ENCODE data around the gene WNT3A. TPM values are rescaled to one million over a fixed set of nuclear protein-coding genes. Genes with fewer than 3 reads are reported as not detected.
A peak's percentile ranks its signal among the peaks of the same experiment; 100 is the strongest.

WNT3A gene
- total RNA-seq, 1 experiment from 2014 or later: 1.0 TPM

GRCh38 chr1:228074954-228075730 lies 68.3 kb downstream of the WNT3A start:
- H3K4me1 ChIP-seq (ENCODE audit: insufficient read depth, low read length): no peaks in the 10 kb centered on the region
- no peak for DNase-seq
- no peak for TF ChIP-seq EZH2phosphoT487 (IDR thresholded peaks at IDR 0.05; ENCODE audit: borderline replicate concordance, low read length)
- TF ChIP-seq CTCF (conservative IDR thresholded peaks at IDR 0.05; ENCODE audit: low read depth, low read length): no peak
- no peak for TF ChIP-seq EZH2 (IDR thresholded peaks at IDR 0.05; ENCODE audit: low read length, unreplicated experiment)
- POLR2A ChIA-PET (ENCODE audit: unreplicated experiment): no interaction called here
- H3K9ac ChIP-seq (ENCODE audit: low read length): no peak overlapping the region
- H3K79me2 ChIP-seq (ENCODE audit: low read length): peaks cover 12% of the 10 kb centered on the region
- intact Hi-C loops (cut with micrococcal nuclease): no loop called here
- ATAC-seq: 0 out of 2 replicates have a peak, but pooled peaks have one; percentile 5
- no peak overlapping the region for H3K4me2 ChIP-seq (ENCODE audit: low read length)
- no peaks in the 10 kb centered on the region; the same call in 1 of the 2 replicates for H4K20me1 ChIP-seq (ENCODE audit: low read length)
- H3K36me3 ChIP-seq (ENCODE audit: low read depth, low read length): no peaks in the 10 kb centered on the region
- H3K27me3 ChIP-seq (ENCODE audit: low read length): no peaks in the 10 kb centered on the region
- H2AFZ ChIP-seq (ENCODE audit: low read length): no peak overlapping the region
- H3K9me3 ChIP-seq (ENCODE audit: low read length): no peaks in the 10 kb centered on the region
- no peak overlapping the region for H3K4me3 ChIP-seq (ENCODE audit: low read length)
- no TSS peak for BruUV-seq (replicated peaks)
- CTCF ChIA-PET: interaction anchor here (0.5 kb wide), 1 partner anchor 16 kb away, joined by 3 read pairs; no protein-coding TSS in a partner anchor
- no peaks in the 10 kb centered on the region for H3F3A ChIP-seq (ENCODE audit: low read length, unreplicated experiment)
- H3K9me2 ChIP-seq (replicated peaks; ENCODE audit: low read length): no peaks in the 10 kb centered on the region
- no peak overlapping the region for H3K27ac ChIP-seq (ENCODE audit: low read length)

GRCh38 chr1:228075801-228076271 lies 69.0 kb downstream of the WNT3A start:
- intact Hi-C loops (cut with micrococcal nuclease): no loop called here
- Histone ChIP-seq H3K79me2 (ENCODE audit: low read length) (peaks cover 19% of the 10 kb centered on the region), H3K4me2 (ENCODE audit: low read length) (no peak overlapping the region), H3F3A (ENCODE audit: low read length, unreplicated experiment) (no peaks in the 10 kb centered on the region), H3K9me2 (replicated peaks; ENCODE audit: low read length) (no peaks in the 10 kb centered on the region), H3K9ac (ENCODE audit: low read length) (no peak overlapping the region), H2AFZ (ENCODE audit: low read length) (no peak overlapping the region), H3K4me3 (ENCODE audit: low read length) (no peak overlapping the region), H3K9me3 (ENCODE audit: low read length) (no peaks in the 10 kb centered on the region), H3K27ac (ENCODE audit: low read length) (no peak overlapping the region), H4K20me1 (ENCODE audit: low read length) (no peaks in the 10 kb centered on the region; the same call in 1 of the 2 replicates), H3K4me1 (ENCODE audit: insufficient read depth, low read length) (no peaks in the 10 kb centered on the region), H3K27me3 (ENCODE audit: low read length) (no peaks in the 10 kb centered on the region), H3K36me3 (ENCODE audit: low read depth, low read length) (no peaks in the 10 kb centered on the region)
- ChIA-PET POLR2A (ENCODE audit: unreplicated experiment) (no interaction called here), CTCF (no interaction called here)
- no TSS peak for BruUV-seq (replicated peaks)
- no peak for TF ChIP-seq EZH2phosphoT487 (IDR thresholded peaks at IDR 0.05; ENCODE audit: borderline replicate concordance, low read length)
- no peak for TF ChIP-seq EZH2 (IDR thresholded peaks at IDR 0.05; ENCODE audit: low read length, unreplicated experiment)
- TF ChIP-seq CTCF (conservative IDR thresholded peaks at IDR 0.05; ENCODE audit: low read depth, low read length): no peak
- DNase-seq (no peak), ATAC-seq (no peak)

All from PC-3 (cell line).